ENCODE results near the gene IFI27L1.

IFI27L1 gene

GRCh38 chr14:94080621-94081385, at the start of gene IFI27L1, which contains the start of gene DDX24:
TSS of gene IFI27L1 (plus strand) at chr14:94081310. CDS start at chr14:94096938, 15,628 bp downstream.
TSS of gene DDX24 (minus strand) at chr14:94081202. CDS start at chr14:94079742, 1,460 bp downstream.
- DNase-seq (ENCODE audit: low read depth in 3 of 3), result peak; percentile 90 to 96 (median 94)

GRCh38 chr14:94031883-94032279, 49.2 kb upstream of the IFI27L1 start:
- DNase-seq (ENCODE audit: low read depth in 3 of 3), result no peak

GRCh38 chr14:94034886-94035285, 46.2 kb upstream of the IFI27L1 start:
- DNase-seq (ENCODE audit: low read depth in 3 of 3), result no peak

GRCh38 chr14:94036313-94037167, 44.6 kb upstream of the IFI27L1 start:
- peak; percentile 54 to 73 (median 68) for DNase-seq (ENCODE audit: low read depth in 3 of 3)

GRCh38 chr14:94037954-94038353, 43.2 kb upstream of the IFI27L1 start:
- no peak for DNase-seq (ENCODE audit: low read depth in 3 of 3)

GRCh38 chr14:94038510-94038909, 42.6 kb upstream of the IFI27L1 start:
- DNase-seq (ENCODE audit: low read depth in 3 of 3), result no peak

- no peak for DNase-seq (ENCODE audit: low read depth in 3 of 3)
Observed at GRCh38 chr14:94038921-94039629, 42.0 kb upstream of the IFI27L1 start.

- no peak for DNase-seq (ENCODE audit: low read depth in 3 of 3)
Observed at GRCh38 chr14:94040247-94040646, 40.9 kb upstream of the IFI27L1 start.

- DNase-seq (ENCODE audit: low read depth in 3 of 3), result no peak
Observed at GRCh38 chr14:94040796-94041195, 40.3 kb upstream of the IFI27L1 start.

GRCh38 chr14:94041551-94042346, 39.4 kb upstream of the IFI27L1 start:
- no peak for DNase-seq (ENCODE audit: low read depth in 3 of 3)

- no peak for DNase-seq (ENCODE audit: low read depth in 3 of 3)
Observed at GRCh38 chr14:94042433-94043091, 38.5 kb upstream of the IFI27L1 start.

GRCh38 chr14:94043111-94043755, 37.9 kb upstream of the IFI27L1 start:
- DNase-seq (ENCODE audit: low read depth in 3 of 3), result no peak

- DNase-seq (ENCODE audit: low read depth in 3 of 3), result no peak
Observed at GRCh38 chr14:94043756-94044475, 37.2 kb upstream of the IFI27L1 start.

- DNase-seq (ENCODE audit: low read depth in 3 of 3), result no peak
Observed at GRCh38 chr14:94044476-94045091, 36.5 kb upstream of the IFI27L1 start.

- DNase-seq (ENCODE audit: low read depth in 3 of 3), result no peak
Observed at GRCh38 chr14:94045101-94045500, 36.0 kb upstream of the IFI27L1 start.

GRCh38 chr14:94045563-94046345, 35.4 kb upstream of the IFI27L1 start:
- DNase-seq (ENCODE audit: low read depth in 3 of 3), result no peak

GRCh38 chr14:94046696-94047250, 34.3 kb upstream of the IFI27L1 start:
- no peak for DNase-seq (ENCODE audit: low read depth in 3 of 3)

GRCh38 chr14:94047581-94047980, 33.5 kb upstream of the IFI27L1 start:
- DNase-seq (ENCODE audit: low read depth in 3 of 3), result no peak
